Measurements from ENCODE around the gene WAS.
"Not testable (repeated sequence)": the region's sequence is repeated elsewhere in the genome, so short reads cannot be mapped to it uniquely, and the experiment has no call there.

Gene WAS

DNA sequence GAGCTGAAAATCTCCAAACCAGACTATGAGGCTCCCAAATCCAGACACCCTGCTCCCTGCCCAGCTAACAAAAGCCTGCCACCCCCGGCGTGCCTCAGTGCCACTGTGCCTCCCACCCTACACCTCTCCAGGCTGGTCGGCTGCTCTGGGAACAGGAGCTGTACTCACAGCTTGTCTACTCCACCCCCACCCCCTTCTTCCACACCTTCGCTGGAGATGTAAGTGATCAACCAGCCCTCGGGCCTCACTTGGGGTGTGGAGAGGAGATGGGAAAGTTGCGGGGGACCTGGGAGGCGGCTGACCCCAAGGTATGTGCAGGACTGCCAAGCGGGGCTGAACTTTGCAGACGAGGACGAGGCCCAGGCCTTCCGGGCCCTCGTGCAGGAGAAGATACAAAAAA, 1.8 kb downstream of the WAS start:
- no peak for DNase-seq (ENCODE audit: low spot score)

DNA sequence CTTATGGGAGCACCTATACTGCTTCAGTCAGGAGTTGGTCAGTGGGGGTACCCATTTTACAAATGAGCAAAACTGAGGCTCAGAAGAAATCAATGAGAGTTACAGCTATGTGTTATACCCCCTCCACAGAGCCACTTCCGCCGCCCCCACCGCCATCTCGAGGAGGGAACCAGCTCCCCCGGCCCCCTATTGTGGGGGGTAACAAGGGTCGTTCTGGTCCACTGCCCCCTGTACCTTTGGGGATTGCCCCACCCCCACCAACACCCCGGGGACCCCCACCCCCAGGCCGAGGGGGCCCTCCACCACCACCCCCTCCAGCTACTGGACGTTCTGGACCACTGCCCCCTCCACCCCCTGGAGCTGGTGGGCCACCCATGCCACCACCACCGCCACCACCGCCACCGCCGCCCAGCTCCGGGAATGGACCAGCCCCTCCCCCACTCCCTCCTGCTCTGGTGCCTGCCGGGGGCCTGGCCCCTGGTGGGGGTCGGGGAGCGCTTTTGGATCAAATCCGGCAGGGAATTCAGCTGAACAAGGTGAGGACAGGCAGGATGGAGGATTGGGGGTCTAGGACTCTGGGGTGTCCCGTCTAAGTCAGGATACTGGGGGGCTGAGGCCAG, 5.0 kb downstream of the WAS start:
- DNase-seq (ENCODE audit: low spot score): no peak

DNA sequence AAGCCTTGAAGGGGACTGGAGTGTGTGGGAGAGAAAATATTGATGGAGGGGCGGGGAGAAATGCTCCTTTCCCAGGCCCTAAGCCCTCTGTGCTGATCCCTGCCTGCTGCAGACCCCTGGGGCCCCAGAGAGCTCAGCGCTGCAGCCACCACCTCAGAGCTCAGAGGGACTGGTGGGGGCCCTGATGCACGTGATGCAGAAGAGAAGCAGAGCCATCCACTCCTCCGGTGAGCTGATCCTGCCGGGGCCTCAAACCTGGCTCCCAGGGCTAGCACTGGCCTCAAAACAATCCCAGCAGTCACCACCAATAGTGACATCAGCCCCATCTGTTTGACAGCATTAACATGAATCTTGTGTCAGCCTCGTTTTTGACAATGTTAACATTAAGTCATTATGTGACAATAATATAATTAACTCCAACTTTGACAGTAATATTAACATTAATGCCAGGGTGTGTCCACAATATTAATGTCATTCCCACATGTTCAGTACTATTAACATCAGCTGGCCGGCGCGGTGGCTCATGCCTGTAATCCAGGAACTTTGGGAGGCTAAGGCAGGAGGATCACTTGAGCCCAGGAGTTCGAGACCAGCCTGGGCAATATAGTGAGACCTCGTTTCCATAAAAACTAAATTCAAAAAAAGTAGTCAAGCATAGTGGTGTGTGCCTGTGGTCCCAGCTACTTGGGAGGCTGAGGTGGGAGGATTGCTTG, 5.8 kb downstream of the WAS start:
- no peak for DNase-seq (ENCODE audit: low spot score)

- DNase-seq (ENCODE audit: low spot score): not testable (repeated sequence)
These were observed 8.1 kb downstream of the WAS start for GRCh38 chrX:48691746-48692145.

GRCh38 chrX:48694776-48695533, 11.4 kb downstream of the WAS start:
- DNase-seq (ENCODE audit: low spot score): no peak

DNA sequence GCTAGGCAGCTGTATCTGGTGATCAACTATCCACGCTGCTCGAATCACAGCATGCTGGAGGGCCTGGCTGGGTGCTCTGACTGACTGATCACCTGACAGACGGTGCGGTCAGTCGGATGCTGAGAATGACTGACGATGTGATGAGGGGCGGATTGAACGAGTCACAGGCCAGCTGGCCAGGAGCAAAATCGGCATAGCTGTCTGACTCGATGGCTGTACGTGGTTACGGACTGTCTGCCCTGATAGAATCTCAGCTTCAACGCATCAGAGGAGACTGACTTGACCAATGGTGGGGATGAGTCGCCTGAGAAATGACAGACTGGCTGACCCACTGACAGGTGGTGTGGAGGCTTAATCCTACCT, 11.9 kb downstream of the WAS start:
- DNase-seq (ENCODE audit: low spot score): no peak

DNA sequence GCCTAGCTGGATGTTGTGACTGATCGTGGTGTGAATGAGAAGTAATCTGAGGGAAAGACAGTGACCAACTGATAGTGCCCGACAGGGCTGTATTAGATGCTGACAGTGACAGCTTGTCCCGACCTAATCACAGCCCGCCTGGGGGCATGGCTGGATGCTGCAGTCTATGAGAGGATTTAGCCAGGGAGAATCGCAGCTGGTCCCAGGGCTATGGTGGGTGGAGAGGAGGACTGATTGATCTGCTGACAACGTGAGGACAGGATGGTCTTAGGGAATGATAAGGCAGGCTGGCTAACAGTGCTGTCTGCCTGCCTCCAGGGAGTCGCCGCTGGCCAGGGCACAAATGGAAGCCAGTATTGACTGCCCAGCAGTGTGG, 12.3 kb downstream of the WAS start:
- no peak for DNase-seq (ENCODE audit: low spot score)

DNA sequence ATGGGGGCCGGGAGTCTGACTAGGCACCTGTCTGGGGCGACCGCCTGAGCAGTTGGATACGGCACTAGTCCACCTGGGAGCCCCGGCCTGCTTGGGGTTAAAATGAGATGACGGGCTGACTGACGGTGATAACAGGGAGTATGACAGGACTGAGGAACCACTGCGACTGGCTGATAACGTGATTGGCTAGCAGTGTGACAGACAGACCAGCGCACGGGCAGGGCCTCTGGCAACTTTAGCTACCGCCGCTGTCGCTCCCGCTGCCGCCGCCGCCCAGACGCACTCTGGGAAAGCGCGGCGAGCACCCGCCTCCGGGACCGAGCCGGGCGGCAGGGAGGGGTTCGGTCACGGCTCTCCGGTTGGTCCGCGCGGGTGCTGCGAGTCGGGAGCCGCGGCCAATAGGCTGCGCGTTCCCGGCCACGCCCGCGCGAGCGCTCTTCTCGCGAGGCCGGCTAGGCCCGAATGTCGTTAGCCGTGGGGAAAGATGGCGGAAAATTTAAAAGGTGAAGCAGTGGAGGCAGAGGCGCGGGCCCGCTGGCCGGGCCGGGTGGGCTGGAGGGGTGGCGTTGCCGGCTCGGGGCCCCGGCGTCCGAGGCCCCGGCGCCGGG, 12.8 kb downstream of the WAS start, which contains the start of gene SUV39H1:
TSS of gene SUV39H1 (plus strand) at position 434 of the 608 bp plus-strand sequence. CDS start at position 485, 51 bp downstream.
- DNase-seq (ENCODE audit: low spot score): peak; percentile 91

DNA sequence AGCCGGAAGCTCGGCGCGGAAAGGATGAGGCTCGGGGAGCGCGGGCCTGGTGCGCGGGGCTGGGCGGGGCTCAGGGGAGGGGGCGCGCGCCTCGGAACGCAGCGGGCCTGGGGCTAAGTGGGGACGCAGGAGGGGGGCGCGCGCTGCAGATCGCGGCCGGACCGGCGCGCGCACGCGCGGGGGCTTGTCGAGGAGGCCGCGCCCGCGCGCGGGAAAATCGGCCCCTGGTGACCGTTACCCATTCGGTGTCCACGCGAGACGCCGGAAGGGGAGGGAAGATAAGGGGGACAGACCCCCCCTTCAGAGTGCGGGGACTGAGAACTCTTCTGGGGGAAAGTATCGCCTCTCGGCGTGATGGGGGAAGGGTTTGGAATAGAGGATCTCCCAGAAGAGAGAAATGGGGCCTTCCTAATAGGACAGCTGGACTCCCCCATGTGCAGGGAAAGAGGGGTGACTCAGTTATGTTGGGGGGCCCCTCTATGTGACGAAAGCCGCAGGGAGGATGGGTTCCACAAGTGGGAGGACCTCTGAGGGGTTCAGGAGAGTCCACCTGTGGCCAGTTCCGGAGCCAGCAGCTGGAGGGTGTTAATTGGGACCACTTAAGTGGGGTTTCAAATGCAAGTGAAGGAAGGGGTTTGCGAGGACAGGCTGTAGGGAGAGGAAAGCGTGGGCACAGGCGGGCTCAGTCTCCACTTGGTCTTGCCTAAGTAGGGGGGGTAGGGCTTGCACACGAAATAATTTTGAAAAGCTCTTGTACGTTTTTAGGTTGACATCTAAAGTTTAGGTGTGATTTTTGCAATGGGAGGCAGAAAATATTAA, 13.5 kb downstream of the WAS start:
- no peak for DNase-seq (ENCODE audit: low spot score)

- no peak for DNase-seq (ENCODE audit: low spot score)
These were observed 14.7 kb downstream of the WAS start for GRCh38 chrX:48698306-48698705.

- DNase-seq (ENCODE audit: low spot score): no peak
These were observed 16.6 kb downstream of the WAS start for GRCh38 chrX:48700246-48700645.

DNA sequence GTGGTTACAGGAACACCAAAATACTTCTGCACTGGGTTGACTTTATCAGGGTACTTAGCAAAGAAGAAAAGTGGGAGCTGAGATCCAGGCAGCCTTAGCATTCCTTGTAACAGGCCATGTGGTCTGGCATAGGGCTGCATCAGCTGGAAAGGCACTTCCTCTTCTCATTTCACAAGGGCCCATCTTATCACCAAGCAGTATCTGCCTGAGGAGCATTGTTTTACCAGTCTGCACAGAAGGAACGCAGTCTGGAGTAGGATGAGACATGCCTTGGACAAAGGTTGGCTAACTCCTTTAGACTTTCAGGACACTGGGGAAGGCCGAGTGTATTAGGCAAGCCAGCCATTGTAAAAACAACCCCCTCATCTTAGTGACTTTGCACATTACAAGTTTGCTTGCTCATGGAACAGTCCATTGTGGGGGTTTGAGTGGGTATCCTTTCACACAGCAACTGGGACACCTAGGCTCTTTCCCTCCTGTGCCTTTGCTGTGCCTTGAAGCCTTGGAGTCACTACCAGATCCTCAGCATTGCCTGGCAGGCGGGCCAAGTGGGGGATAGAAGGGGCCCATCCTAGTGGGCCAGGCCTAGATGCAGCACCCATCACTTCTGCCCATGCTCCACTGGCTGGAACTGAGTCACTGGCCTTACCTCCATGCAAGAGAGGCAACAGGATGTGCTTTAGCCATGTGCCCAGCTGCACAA, 17.5 kb downstream of the WAS start:
- no peak for DNase-seq (ENCODE audit: low spot score)

GRCh38 chrX:48702032-48702431, 18.4 kb downstream of the WAS start:
- DNase-seq (ENCODE audit: low spot score): no peak

DNA sequence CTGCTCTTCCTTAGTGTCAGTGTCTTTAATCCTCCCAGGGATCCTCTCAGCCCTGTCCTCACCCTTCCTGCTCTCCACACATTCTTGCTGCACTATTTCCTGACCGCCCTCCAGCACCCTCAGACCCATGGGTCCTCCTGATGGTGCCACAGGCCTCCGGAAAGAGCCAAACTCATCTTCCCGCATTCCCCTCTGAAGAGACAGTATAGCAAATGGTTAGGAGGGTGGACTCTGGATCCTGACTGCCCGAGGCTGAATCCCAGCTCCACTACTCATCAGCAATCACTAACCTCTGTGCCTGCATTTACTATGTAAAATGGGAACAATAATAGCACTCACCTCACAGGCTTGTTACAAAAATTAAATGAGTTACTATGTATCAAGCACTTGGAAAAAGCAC, 19.1 kb downstream of the WAS start:
- DNase-seq (ENCODE audit: low spot score): no peak

- no peak for DNase-seq (ENCODE audit: low spot score)
These were observed 19.6 kb downstream of the WAS start for GRCh38 chrX:48703228-48703627.

DNA sequence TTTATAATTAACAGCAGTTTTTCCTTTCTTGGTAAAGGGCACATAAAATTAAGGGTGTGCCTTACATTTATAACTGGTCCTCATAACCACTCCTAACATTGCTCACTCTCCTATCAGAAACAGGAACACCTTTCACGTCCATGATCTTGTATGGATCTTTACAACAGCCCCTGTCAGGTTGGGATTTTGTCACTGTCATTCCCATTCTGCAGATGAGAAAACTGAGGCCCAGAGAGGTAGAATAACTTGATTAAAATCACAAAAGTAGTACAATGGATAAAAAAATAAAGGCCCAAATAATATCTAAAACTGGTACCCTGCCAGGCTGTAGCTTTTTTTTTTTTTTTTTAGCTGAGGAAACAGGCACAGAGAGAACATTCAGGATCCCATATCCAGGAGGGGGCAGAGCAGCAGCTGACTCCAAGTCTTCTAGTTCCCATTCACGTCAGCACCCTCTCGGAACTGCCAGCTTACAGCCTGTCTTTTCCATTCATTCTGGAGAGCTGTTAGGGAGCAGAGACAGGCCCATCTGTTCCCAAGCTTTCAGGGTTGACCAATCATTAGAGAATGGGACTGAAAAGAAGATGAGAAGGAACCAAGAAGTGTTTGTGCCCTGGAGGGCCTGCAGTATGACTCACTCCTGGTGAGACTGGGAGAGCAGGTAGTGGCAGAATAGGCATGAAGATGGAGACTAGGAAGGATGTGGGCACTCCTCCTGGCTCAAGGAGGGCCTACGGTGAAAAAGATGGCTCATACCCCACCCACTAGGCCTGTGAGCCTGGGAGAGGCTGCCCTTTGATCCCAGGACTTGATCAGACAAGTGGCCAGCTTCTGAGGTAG, 20.3 kb downstream of the WAS start:
- peak; percentile 63 for DNase-seq (ENCODE audit: low spot score)

GRCh38 chrX:48705871-48706270, 22.3 kb downstream of the WAS start:
- no peak for DNase-seq (ENCODE audit: low spot score)

GRCh38 chrX:48709522-48710112, 26.0 kb downstream of the WAS start:
- no peak for DNase-seq (ENCODE audit: low spot score)

GRCh38 chrX:48711162-48711928, 27.7 kb downstream of the WAS start:
- DNase-seq (ENCODE audit: low spot score): no peak
